CD4-positive, alpha-beta T cell treated with Interleukin-12 subunit alpha and Interleukin-12 subunit beta, for 1 hour (primary cell): Measurements from ENCODE around the gene RUSC1.

Experiments
- DNase-seq: peaks from one replicate; pipeline ENCODE4 v3.0.0-alpha.2; 2020

Gene RUSC1

DNA sequence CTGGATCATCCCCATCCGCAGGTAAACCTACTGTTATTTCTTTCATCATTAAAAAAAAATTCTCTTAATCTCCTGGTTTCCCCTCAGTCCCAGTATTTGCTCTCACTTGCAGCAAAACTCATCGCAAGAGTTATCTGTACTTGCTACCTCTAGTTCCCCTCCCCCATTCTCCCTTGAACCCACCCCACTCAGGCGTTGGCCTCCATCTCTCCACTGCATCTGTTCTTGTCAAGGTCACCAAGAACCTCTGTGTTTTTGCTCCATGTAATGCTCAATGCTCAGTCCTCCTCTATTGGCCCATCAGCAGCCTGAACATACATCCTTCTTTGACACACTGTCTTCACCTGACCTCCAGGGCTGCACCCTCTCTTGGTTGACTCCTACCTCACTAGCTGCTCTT, 24.0 kb upstream of the RUSC1 start:
- no peak for DNase-seq

DNA sequence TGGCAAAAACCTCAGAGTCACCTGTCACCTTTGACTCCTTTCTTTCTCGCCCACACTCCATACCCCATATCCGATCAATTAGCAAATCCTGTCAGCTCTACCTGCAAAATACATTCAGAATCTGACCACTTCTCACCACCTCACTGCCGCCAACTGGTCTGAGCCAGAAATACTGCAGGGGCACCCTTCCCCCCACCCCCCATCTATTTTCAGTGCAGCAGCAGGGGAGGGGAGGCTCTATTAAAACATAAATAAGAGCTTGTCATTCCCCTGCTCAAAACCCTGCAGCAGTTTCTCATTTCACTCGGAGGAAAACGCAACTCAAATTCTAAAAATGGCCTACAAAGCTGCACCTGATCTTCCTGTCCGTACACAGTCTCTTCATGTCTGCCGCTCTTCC, 23.3 kb upstream of the RUSC1 start:
- DNase-seq: no peak

DNA sequence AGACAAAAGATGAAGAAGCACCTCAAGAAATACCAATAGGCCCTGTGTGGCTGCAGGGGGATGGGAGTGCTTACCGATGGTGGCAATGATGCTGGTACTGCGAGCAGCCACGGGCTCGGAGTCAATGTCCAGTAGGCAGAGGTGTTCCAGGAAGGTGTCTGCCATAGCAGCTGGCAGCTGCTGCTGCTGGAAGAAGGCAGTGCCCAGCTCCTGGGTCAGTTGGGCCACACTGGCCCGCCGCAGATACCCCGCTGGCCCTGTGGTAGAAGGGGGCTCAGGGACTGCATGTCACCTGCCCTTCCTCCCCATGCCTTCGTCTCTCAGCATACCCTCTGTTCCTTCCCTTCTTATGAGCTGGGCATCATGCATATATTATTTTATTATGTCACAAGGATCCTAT, 20.7 kb upstream of the RUSC1 start:
- no peak for DNase-seq

DNA sequence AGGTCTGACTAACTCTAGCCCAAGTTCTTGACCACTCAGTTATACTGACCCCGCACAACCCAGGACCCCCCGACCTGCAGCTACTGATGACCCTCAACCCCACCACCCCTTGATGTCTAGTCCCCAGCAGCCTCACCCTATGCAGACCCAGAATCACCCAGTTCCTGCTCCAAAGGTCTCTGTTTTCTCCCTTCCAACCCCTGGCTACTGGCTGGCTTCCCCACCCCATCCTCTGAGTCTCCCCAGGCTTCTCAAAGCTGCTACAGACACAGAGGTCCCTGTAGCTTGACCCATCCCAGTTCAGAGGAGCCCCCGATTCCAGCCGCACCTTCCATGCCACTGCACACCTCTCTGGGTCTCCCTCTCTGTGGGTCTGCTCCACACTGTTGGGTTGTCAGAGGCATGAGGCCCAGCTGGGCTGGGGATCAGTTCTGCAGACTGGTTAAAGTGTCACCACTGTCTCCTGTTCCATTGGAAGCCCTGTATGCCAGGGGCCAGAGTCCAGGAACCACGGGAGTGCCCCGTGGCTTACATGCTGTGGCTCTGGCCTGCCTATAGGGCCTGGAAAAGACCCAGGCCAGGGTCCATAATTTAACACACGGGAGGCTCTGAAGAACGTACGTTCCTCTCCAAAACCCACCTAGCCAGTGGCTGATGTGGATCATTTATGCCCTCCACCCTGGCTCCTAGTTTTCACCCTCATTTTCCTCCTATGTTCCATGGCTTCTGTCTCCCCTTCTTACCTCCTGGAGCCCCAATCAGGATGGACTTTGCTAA, 20.0 kb upstream of the RUSC1 start:
- no peak for DNase-seq

- no peak for DNase-seq
Observed at GRCh38 chr1:155301342-155301841, 19.3 kb upstream of the RUSC1 start, which contains the start of gene PKLR. TSS of gene PKLR (minus strand) at chr1:155301438. CDS start at chr1:155301395, 43 bp downstream.

- no peak for DNase-seq
Observed at GRCh38 chr1:155304558-155305063, 16.1 kb upstream of the RUSC1 start.

- no peak for DNase-seq
Observed at GRCh38 chr1:155305881-155306391, 14.8 kb upstream of the RUSC1 start.

GRCh38 chr1:155307247-155307740, 13.4 kb upstream of the RUSC1 start:
- peak; percentile 31 for DNase-seq

GRCh38 chr1:155308493-155309422, 11.9 kb upstream of the RUSC1 start, which contains the start of gene FDPS:
TSS of gene FDPS (plus strand) at chr1:155308866. CDS start at chr1:155309790, 924 bp downstream.
- peak; percentile 99 for DNase-seq

DNA sequence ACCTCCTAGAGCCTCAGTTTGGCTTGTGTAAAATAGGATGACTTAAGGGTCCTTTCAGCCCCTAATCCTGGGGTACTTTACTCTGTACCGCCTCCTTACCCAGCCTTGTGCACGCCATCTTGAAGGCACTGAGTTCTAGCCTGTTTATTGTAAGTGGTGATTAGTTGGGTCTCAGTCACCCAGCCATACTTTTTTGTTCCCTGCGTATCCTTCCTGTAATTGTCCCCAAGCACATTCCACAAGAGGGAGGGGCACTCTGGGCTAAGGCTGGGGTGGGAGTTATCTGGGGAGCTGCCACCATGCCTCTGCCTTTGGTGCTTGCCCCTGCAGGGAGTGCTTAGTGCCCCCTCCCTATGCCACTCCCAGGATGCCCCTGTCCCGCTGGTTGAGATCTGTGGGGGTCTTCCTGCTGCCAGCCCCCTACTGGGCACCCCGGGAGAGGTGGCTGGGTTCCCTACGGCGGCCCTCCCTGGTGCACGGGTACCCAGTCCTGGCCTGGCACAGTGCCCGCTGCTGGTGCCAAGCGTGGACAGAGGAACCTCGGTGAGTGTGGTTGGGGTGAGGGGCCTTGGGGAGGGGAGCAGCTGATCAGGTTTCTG, 11.2 kb upstream of the RUSC1 start:
- no peak for DNase-seq

- no peak for DNase-seq
Observed at GRCh38 chr1:155313261-155313660, 7.4 kb upstream of the RUSC1 start.

DNA sequence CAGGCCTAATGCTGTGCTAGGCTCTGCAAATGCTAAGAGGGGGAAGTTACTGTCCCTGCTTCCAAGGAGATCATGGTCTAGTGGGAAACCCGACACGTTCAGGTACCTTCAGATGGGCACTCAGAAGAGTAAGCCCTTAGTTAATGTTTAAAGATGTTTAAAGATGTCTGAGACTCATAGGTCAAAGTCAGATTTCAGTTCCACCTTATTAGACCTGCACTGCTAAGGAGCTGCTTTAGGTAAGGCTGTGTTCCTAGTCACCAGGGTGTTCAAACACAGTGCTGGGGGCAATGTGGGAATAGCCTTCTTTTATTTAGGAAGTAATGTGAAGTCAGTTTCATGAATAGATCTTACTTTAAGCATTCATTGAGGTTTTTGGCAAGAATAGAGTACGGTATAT, 3.8 kb upstream of the RUSC1 start:
- no peak for DNase-seq

DNA sequence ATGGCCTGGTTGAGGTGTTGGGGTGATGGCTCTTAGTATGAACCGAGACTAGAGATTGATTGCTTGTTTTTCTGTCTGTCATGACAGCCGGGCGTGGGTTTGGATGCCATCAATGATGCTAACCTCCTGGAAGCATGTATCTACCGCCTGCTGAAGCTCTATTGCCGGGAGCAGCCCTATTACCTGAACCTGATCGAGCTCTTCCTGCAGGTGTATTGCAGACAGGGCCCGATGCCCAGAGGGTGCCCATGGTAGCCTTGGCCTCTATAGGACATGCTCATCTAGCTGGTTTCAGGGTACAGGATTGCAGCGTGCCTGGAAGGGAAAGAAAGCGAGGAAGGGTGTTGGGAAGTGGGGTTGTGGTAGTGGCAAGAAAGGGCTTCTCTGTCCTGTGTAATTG, 2.6 kb upstream of the RUSC1 start:
- DNase-seq: no peak

- DNase-seq: no peak
Observed at GRCh38 chr1:155319536-155319935, 1.2 kb upstream of the RUSC1 start.

DNA sequence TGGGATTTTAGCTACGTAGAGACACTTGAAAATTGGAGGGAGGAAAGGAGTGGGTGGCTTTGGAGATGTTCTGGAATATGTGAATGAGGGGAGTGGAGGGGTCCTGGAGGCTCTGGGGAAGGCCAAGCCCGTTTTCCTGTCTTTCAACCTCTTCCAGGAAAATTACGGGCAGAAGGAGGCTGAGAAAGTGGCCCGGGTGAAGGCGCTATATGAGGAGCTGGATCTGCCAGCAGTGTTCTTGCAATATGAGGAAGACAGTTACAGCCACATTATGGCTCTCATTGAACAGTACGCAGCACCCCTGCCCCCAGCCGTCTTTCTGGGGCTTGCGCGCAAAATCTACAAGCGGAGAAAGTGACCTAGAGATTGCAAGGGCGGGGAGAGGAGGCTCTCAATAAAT, 442 bp upstream of the RUSC1 start:
- no peak for DNase-seq

- DNase-seq: no peak
Observed at GRCh38 chr1:155321639-155322503, 1.2 kb downstream of the RUSC1 start.

DNA sequence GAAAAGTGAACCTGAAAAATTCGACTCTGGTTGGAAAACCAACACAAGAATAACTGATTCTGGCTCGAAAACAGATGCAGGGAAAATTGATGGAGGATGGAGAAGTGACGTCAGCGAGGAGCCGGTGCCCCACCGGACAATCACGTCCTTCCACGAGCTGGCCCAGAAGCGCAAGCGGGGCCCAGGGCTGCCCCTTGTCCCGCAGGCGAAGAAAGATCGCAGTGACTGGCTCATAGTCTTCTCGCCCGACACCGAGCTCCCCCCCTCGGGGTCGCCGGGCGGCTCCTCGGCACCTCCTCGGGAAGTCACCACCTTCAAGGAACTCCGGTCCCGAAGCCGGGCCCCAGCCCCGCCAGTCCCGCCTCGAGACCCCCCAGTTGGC, 1.9 kb downstream of the RUSC1 start:
- no peak for DNase-seq

DNA sequence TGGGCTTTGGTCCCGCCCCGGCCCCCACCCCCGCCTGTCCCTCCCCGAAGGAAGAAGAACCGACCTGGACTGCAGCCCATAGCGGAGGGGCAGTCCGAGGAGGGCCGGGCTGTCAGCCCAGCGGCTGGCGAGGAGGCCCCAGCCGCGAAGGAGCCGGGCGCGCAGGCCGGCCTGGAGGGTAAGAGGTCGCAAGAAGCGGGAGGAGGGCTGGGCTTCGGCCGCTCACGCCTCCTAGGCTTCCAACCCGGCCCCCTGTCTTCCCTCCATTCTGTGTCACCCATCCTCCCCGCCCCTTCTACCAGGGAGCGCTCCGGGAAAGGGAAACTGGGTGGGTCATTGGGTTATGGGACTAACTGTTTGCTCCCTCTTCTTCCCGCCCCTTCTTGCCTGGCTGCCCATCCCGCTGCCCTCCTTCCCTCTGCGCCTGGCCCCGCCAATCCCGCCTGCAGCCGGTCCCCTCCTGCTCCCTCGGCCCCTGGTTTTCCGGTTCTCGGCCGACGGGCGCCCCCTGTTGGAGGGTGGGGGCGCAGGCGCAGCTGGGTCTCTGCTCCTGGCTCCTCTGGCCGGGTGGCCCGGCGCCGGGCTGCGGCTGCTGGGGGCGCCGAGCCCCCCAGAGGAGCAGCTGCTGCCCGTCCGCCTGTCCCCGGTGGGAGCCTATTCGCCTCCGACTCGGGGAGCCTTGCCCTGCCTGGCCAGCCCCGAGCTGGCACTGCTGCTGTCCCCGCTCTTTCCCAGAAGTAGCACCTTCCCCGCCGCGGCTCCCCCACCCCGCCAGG, 2.4 kb downstream of the RUSC1 start:
- peak; percentile 83 for DNase-seq

DNA sequence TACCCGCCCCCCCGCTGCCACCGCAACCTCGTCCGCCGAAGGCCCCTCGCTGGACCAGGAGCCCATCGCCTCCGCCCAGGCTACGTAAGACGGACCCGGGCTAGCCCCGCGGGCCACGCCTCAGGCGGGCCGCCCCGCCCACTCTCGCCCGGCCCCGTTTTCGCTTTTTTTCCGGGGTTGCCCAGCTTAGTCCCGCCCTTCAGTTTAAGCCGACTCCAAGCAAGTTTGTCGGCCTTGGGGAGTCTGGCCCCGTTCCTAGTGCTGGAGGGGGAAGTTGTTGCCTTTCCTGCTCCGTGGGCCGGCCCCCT, 3.0 kb downstream of the RUSC1 start:
- peak; percentile 87 for DNase-seq

DNA sequence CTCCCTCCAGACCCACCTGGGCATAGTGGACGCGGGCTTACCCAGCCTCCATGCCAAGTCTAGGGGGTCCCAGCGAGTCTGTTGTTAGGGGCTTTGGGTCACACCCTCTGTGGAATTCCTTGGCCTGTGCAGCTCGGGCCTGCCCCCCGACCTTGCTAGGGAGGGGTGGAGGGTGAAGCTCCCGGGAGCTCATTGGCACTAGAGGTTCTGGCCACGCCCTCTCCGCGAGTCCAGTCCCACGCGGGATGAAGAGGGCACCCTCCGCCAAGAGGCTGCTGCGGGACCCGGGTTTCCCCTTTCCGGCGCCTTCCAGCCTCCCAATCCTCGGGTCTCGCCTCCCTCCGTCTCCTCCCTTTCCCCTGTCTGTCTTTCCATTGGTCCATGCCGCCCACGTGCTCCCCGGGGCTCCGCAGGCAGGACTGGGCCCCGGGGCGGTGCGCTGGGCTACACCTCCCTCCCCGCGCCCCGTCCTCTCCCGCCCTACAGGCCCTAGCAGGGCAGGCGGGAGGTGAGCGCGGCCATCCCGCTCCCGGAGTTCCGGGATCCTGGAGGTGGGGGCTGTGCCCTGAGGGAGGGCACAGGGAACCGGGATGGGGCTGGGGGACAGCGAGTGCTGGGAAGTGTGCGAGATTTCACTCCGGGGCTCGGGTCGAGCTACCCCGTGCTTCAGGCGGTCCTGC, 3.5 kb downstream of the RUSC1 start:
- peak; percentile 91 for DNase-seq
